Head of caudate nucleus (tissue), 42 donors: ENCODE measurements around the gene THEMIS2.
A peak's percentile ranks its signal among the peaks of the same experiment; 100 is the strongest.
"Not testable (repeated sequence)": the region's sequence is repeated elsewhere in the genome, so short reads cannot be mapped to it uniquely, and the experiment has no call there.

Experiments used
- DNase-seq, 42 donors: peaks; one replicate each; pipeline versions ENCODE4 v3.0.0 to v3.0.0-alpha.2; 2020 to 2021; ENCODE audit warnings: mixed read lengths in 7 of 42
- intact Hi-C: fragments of 100-400 bp; cut with DNase I; formaldehyde crosslinking; loops from one replicate; pipeline ENCODE4 v1.15.0; 2022

Gene THEMIS2

GRCh38 chr1:27872059-27872801 is at the start of gene THEMIS2:
TSS of gene THEMIS2 (plus strand) at chr1:27872544. CDS start at chr1:27872572, 28 bp downstream.
- DNase-seq, result peak; percentile 43 to 88 (median 76)
- intact Hi-C loops, result no loop called here

- intact Hi-C loops, result no loop called here
- no peak for DNase-seq
Observed at GRCh38 chr1:27823784-27824183, 48.6 kb upstream of the THEMIS2 start.

GRCh38 chr1:27824411-27824810 is 47.9 kb upstream of the THEMIS2 start:
- intact Hi-C loops, result no loop called here
- no peak for DNase-seq

GRCh38 chr1:27829339-27829960 is 42.9 kb upstream of the THEMIS2 start:
- peak in 1 of 42 donors; percentile 23 for DNase-seq
- intact Hi-C loops, result not testable (repeated sequence)

GRCh38 chr1:27830621-27831440 is 41.5 kb upstream of the THEMIS2 start, which contains the start of gene PPP1R8:
TSS of gene PPP1R8 (plus strand) at chr1:27830782. CDS start at chr1:27830836, 54 bp downstream.
- DNase-seq, result peak; percentile 88 to 98 (median 95)
- intact Hi-C loops, result loop anchor here (5.0 to 10.0 kb wide), 2 partner anchors 59 to 106 kb away; partner anchors contain the start of genes FAM76A and STX12

GRCh38 chr1:27831568-27832410 is 40.6 kb upstream of the THEMIS2 start:
- DNase-seq, result no peak
- intact Hi-C loops, result loop anchor here (5.0 to 10.0 kb wide), 2 partner anchors 59 to 107 kb away; partner anchors contain the start of genes FAM76A and STX12

GRCh38 chr1:27832762-27833161 is 39.6 kb upstream of the THEMIS2 start:
- DNase-seq, result peak in 13 of 42 donors; percentile 4 to 55 (median 20)
- intact Hi-C loops, result loop anchor here (5.0 to 10.0 kb wide), 2 partner anchors 60 to 108 kb away; partner anchors contain the start of genes FAM76A and STX12

GRCh38 chr1:27833470-27833869 is 38.9 kb upstream of the THEMIS2 start:
- intact Hi-C loops, result loop anchor here (5.0 to 10.0 kb wide), 2 partner anchors 61 to 109 kb away; partner anchors contain the start of genes FAM76A and STX12
- no peak for DNase-seq

- no peak for DNase-seq
- intact Hi-C loops, result loop anchor here (10.0 kb wide), 1 partner anchor 110 kb away; the partner anchor contains the start of gene FAM76A
Observed at GRCh38 chr1:27835046-27835445, 37.3 kb upstream of the THEMIS2 start.

GRCh38 chr1:27835501-27835900 is 36.8 kb upstream of the THEMIS2 start:
- DNase-seq, result no peak
- intact Hi-C loops, result loop anchor here (10.0 kb wide), 1 partner anchor 111 kb away; the partner anchor contains the start of gene FAM76A

GRCh38 chr1:27849951-27850350 is 22.4 kb upstream of the THEMIS2 start:
- intact Hi-C loops, result loop anchor here (10.0 kb wide), 1 partner anchor 355 kb away; no protein-coding TSS in a partner anchor
- DNase-seq, result peak in 1 of 42 donors; percentile 9

GRCh38 chr1:27855085-27855484 is 17.3 kb upstream of the THEMIS2 start:
- intact Hi-C loops, result loop anchor here (5.0 to 10.0 kb wide), 3 partner anchors 122 to 350 kb away; partner anchors contain the start of gene EYA3
- DNase-seq, result peak in 1 of 42 donors; percentile 22

- DNase-seq, result peak in 5 of 42 donors; percentile 3 to 24 (median 13)
- intact Hi-C loops, result loop anchor here (5.0 to 10.0 kb wide), 3 partner anchors 121 to 348 kb away; partner anchors contain the start of gene EYA3
Observed at GRCh38 chr1:27856561-27857343, 15.6 kb upstream of the THEMIS2 start.

GRCh38 chr1:27857552-27857951 is 14.8 kb upstream of the THEMIS2 start:
- intact Hi-C loops, result loop anchor here (5.0 to 10.0 kb wide), 3 partner anchors 120 to 347 kb away; partner anchors contain the start of gene EYA3
- peak in 3 of 42 donors; percentile 12 to 36 (median 30) for DNase-seq

- DNase-seq, result peak; percentile 66 to 96 (median 91)
- intact Hi-C loops, result loop anchor here (5.0 to 10.0 kb wide), 3 partner anchors 119 to 346 kb away; partner anchors contain the start of gene EYA3
Observed at GRCh38 chr1:27858072-27858948, 14.0 kb upstream of the THEMIS2 start.
